H1 (cell line): ENCODE results near the gene MBLAC2. TPM values are rescaled to one million over a fixed set of nuclear protein-coding genes. Genes with fewer than 3 reads are reported as not detected.
A peak's percentile ranks its signal among the peaks of the same experiment; 100 is the strongest.

Experiments used
- CTCF ChIA-PET: fragments of 300-600 bp; sonication (Branson Sonifier 250); formaldehyde crosslinking; loops from one replicate; lab custom pipeline; 2021; ENCODE audit not compliant: partially characterized antibody; lab: Charles Lee
- POLR2A ChIA-PET: fragments of 300-600 bp; sonication (Branson Sonifier 250); formaldehyde crosslinking; loops from one replicate; lab custom pipeline; 2021; ENCODE audit warnings: inconsistent platforms; ENCODE audit not compliant: partially characterized antibody; lab: Charles Lee
- DNase-seq, 2 experiments: peaks; one replicate each; pipeline versions ENCODE4 v3.0.0 to v3.0.0-alpha.2; 2010 to 2022; ENCODE audit warnings: low spot score in 2 of 2, low read depth in 1 of 2, mixed read lengths in 1 of 2
- FAIRE-seq: peaks from 2 replicates; lab custom pipeline; 2011; peaks lifted over from hg19 to GRCh38; lab: Jason Lieb, UNC
- H2AFZ ChIP-seq: 2 replicates; pipeline ENCODE4 v1.8.1; 2012; ENCODE audit warnings: low read length, inconsistent platforms
- H2AK5ac ChIP-seq: 2 replicates; pipeline ENCODE4 v1.6.1; 2013; ENCODE audit warnings: low read depth, low read length
- H2BK120ac ChIP-seq: replicated peaks from 2 replicates; pipeline ENCODE3; 2013; ENCODE audit warnings: low read depth, low read length, inconsistent platforms
- H2BK12ac ChIP-seq: 2 replicates; pipeline ENCODE4 v1.6.1; 2013; ENCODE audit warnings: low read depth, low read length
- H2BK15ac ChIP-seq: 2 replicates; pipeline ENCODE4 v1.6.1; 2013; ENCODE audit warnings: low read length
- H2BK20ac ChIP-seq: 2 replicates; pipeline ENCODE4 v1.6.1; 2013; ENCODE audit warnings: low read length
- H2BK5ac ChIP-seq: 2 replicates; pipeline ENCODE4 v1.6.1; 2013; ENCODE audit warnings: low read depth, low read length
- H3K14ac ChIP-seq: 2 replicates; pipeline ENCODE4 v1.6.1; 2013; ENCODE audit warnings: inconsistent platforms; ENCODE audit not compliant: insufficient read length
- H3K18ac ChIP-seq: 2 replicates; pipeline ENCODE4 v1.6.1; 2013; ENCODE audit warnings: low read length; ENCODE audit errors: extremely low read depth
- H3K23ac ChIP-seq: 2 replicates; pipeline ENCODE4 v1.6.1; 2013; ENCODE audit warnings: inconsistent platforms; ENCODE audit not compliant: insufficient read length
- H3K23me2 ChIP-seq: 2 replicates; pipeline ENCODE4 v1.6.1; 2013; ENCODE audit warnings: low read depth, low read length
- H3K27ac ChIP-seq: 2 replicates; pipeline ENCODE4 v1.6.1; 2011; ENCODE audit warnings: low read depth, low read length, inconsistent platforms
- H3K27me3 ChIP-seq, 4 experiments: replicated peaks in 1 of 4; 1 replicate in 1 of 4; 2 replicates in 3 of 4; pipeline versions ENCODE4 v1.6.1 to v1.8.1; 2011 to 2013; ENCODE audit warnings: low read length in 3 of 4, mild to moderate bottlenecking in 3 of 4, inconsistent platforms in 2 of 4, mixed read lengths in 2 of 4, moderate library complexity in 1 of 4; ENCODE audit not compliant: control insufficient read depth in 3 of 4, insufficient read depth in 3 of 4; ENCODE audit errors: extremely low read depth in 1 of 4
- H3K36me3 ChIP-seq, 4 experiments: 2 replicates each; pipeline versions ENCODE4 v1.6.1 to v1.8.1; 2011 to 2013; ENCODE audit warnings: mild to moderate bottlenecking in 4 of 4, low read length in 3 of 4, moderate library complexity in 2 of 4, control low read depth in 1 of 4, inconsistent platforms in 1 of 4; ENCODE audit not compliant: insufficient read depth in 4 of 4, control insufficient read depth in 2 of 4
- H3K4ac ChIP-seq: replicated peaks from 2 replicates; pipeline ENCODE3; 2013; ENCODE audit warnings: low read length, low read depth, mixed read lengths, inconsistent platforms; ENCODE audit not compliant: insufficient read length
- H3K4me1 ChIP-seq, 4 experiments: replicated peaks in 1 of 4; 1 replicate in 1 of 4; 2 replicates in 3 of 4; pipeline versions ENCODE4 v1.6.1 to v1.8.1; 2011 to 2013; ENCODE audit warnings: low read length in 3 of 4, inconsistent platforms in 2 of 4, mixed read lengths in 1 of 4; ENCODE audit not compliant: insufficient read depth in 4 of 4, control insufficient read depth in 3 of 4
- H3K4me2 ChIP-seq, 2 experiments: 2 replicates each; pipeline versions ENCODE4 v1.6.1 to v1.8.1; 2011 to 2013; ENCODE audit warnings: low read depth in 2 of 2, low read length in 2 of 2, control low read depth in 1 of 2, inconsistent platforms in 1 of 2, mild to moderate bottlenecking in 1 of 2; ENCODE audit not compliant: insufficient read depth in 1 of 2
- H3K4me3 ChIP-seq, 4 experiments: fragments of 200-600, 300-600 bp in 1 of 4; sonication (generic), shearing (Covaris generic), sonication (Bioruptor Twin) in 1 of 4; 2 replicates each; pipeline versions ENCODE4 v1.5.1 to v1.8.1; 2011 to 2016; ENCODE audit warnings: low read length in 4 of 4, low read depth in 3 of 4, control low read depth in 2 of 4, inconsistent platforms in 2 of 4, mild to moderate bottlenecking in 2 of 4, mixed read lengths in 1 of 4, moderate library complexity in 1 of 4; ENCODE audit not compliant: insufficient read depth in 2 of 4; ENCODE audit errors: extremely low read depth in 1 of 4
- H3K56ac ChIP-seq: replicated peaks from 2 replicates; pipeline ENCODE3; 2013; ENCODE audit warnings: low read depth, mild to moderate bottlenecking, mixed read lengths, low read length, inconsistent platforms; ENCODE audit not compliant: insufficient read length
- H3K79me1 ChIP-seq: 2 replicates; pipeline ENCODE4 v1.6.1; 2013; ENCODE audit warnings: low read depth, low read length, control low read depth
- H3K79me2 ChIP-seq, 2 experiments: 2 replicates each; pipeline versions ENCODE4 v1.6.1 to v1.8.1; 2012 to 2013; ENCODE audit warnings: low read length in 2 of 2, mild to moderate bottlenecking in 2 of 2, inconsistent platforms in 1 of 2; ENCODE audit not compliant: insufficient read depth in 2 of 2, control insufficient read depth in 1 of 2
- H3K9ac ChIP-seq, 4 experiments: replicated peaks in 1 of 4; 1 replicate in 1 of 4; 2 replicates in 3 of 4; pipeline versions ENCODE4 v1.6.1 to v1.8.1; 2011 to 2013; ENCODE audit warnings: low read depth in 3 of 4, low read length in 3 of 4, control low read depth in 2 of 4, mild to moderate bottlenecking in 2 of 4, moderate library complexity in 2 of 4, inconsistent platforms in 1 of 4; ENCODE audit errors: extremely low read depth in 1 of 4
- H3K9me3 ChIP-seq, 2 experiments: 2 replicates each; pipeline versions ENCODE4 v1.6.1 to v1.8.1; 2012 to 2013; ENCODE audit warnings: mild to moderate bottlenecking in 2 of 2, moderate library complexity in 2 of 2, control low read depth in 1 of 2, inconsistent platforms in 1 of 2, low read depth in 1 of 2, low read length in 1 of 2, mixed read lengths in 1 of 2; ENCODE audit not compliant: insufficient read depth in 2 of 2
- H4K20me1 ChIP-seq, 2 experiments: replicated peaks in 1 of 2; 2 replicates each; pipeline versions ENCODE3 to v1.8.1; 2011 to 2013; ENCODE audit warnings: inconsistent platforms in 2 of 2, low read length in 2 of 2, mild to moderate bottlenecking in 1 of 2; ENCODE audit not compliant: insufficient read depth in 2 of 2, control insufficient read depth in 1 of 2
- H4K5ac ChIP-seq: 2 replicates; pipeline ENCODE4 v1.6.1; 2013; ENCODE audit warnings: low read length, low read depth, mixed read lengths, inconsistent platforms; ENCODE audit not compliant: insufficient read length
- H4K8ac ChIP-seq: 2 replicates; pipeline ENCODE4 v1.8.0; 2013; ENCODE audit warnings: mild to moderate bottlenecking, moderate library complexity, low read length, inconsistent platforms; ENCODE audit not compliant: insufficient read depth; ENCODE audit errors: extremely low read depth
- H4K91ac ChIP-seq: replicated peaks from 2 replicates; pipeline ENCODE3; 2013; ENCODE audit warnings: low read length, mixed read lengths, inconsistent platforms; ENCODE audit not compliant: insufficient read length
- BCL11A ChIP-seq, 2 experiments: IDR thresholded peaks; one replicate each; pipeline ENCODE4 v1.6.1; 2011; ENCODE audit warnings: low read depth in 2 of 2, low read length in 2 of 2, mild to moderate bottlenecking in 2 of 2
- CEBPB ChIP-seq: IDR thresholded peaks from 2 replicates; pipeline ENCODE4 v1.6.1; 2012; ENCODE audit warnings: low read depth, low read length
- CREB1 ChIP-seq: IDR thresholded peaks from 2 replicates; pipeline ENCODE4 v1.6.1; 2012; ENCODE audit warnings: inconsistent platforms
- FOSL1 ChIP-seq: IDR thresholded peaks from 2 replicates; pipeline ENCODE4 v1.6.1; 2011; ENCODE audit warnings: mild to moderate bottlenecking, low read depth, low read length, moderate library complexity; ENCODE audit not compliant: insufficient read depth
- GTF2F1 ChIP-seq: IDR thresholded peaks from 2 replicates; pipeline ENCODE4 v1.6.1; 2012; ENCODE audit warnings: low read depth, low read length, improper control_type of control experiment, borderline replicate concordance
- JUN ChIP-seq: IDR thresholded peaks from 2 replicates; pipeline ENCODE4 v1.6.1; 2011; ENCODE audit warnings: low read depth, mild to moderate bottlenecking, improper control_type of control experiment, low read length
- KDM5A ChIP-seq: fragments of 200-600 bp; IDR thresholded peaks from 2 replicates; pipeline ENCODE4 v1.7.1; 2012; ENCODE audit warnings: mild to moderate bottlenecking, low read length, inconsistent platforms, mixed read lengths
- NRF1 ChIP-seq: IDR thresholded peaks from 2 replicates; pipeline ENCODE4 v1.6.1; 2011; ENCODE audit warnings: mild to moderate bottlenecking, low read depth, low read length, improper control_type of control experiment
- POLR2A ChIP-seq, 2 experiments: IDR thresholded peaks; 1 replicate in 1 of 2; 2 replicates in 1 of 2; pipeline ENCODE4 v1.6.1; 2011; ENCODE audit warnings: low read depth in 2 of 2, low read length in 2 of 2, mild to moderate bottlenecking in 2 of 2; ENCODE audit errors: control extremely low read depth in 1 of 2
- POLR2AphosphoS5 ChIP-seq: IDR thresholded peaks from 2 replicates; pipeline ENCODE4 v1.6.1; 2011; ENCODE audit warnings: low read depth, low read length
- RBBP5 ChIP-seq: IDR thresholded peaks from 2 replicates; pipeline ENCODE4 v1.7.1; 2012; ENCODE audit warnings: low read depth, mild to moderate bottlenecking, inconsistent platforms, low read length, moderate library complexity, borderline replicate concordance
- SRF ChIP-seq: IDR thresholded peaks from 2 replicates; pipeline ENCODE4 v1.6.1; 2011; ENCODE audit warnings: mild to moderate bottlenecking, low read depth, low read length, moderate library complexity
- TCF12 ChIP-seq: IDR thresholded peaks from 2 replicates; pipeline ENCODE4 v1.6.1; 2011; ENCODE audit warnings: low read depth, mild to moderate bottlenecking, low read length
- USF2 ChIP-seq: IDR thresholded peaks from 2 replicates; pipeline ENCODE4 v1.6.1; 2011; ENCODE audit warnings: low read length, improper control_type of control experiment
- WGBS, 2 experiments: shearing (Covaris generic) in 1 of 2; methylation state at CpG; one replicate each; pipeline versions ENCODE4 v1.1.6 to v1.1.7; 2013 to 2015; ENCODE audit warnings: low lambda C conversion rate in 2 of 2, mixed read lengths in 2 of 2, inconsistent platforms in 1 of 2, low coverage in 1 of 2, missing lambda C conversion rate in 1 of 2; ENCODE audit not compliant: insufficient replicate concordance in 2 of 2, insufficient coverage in 1 of 2, insufficient read length in 1 of 2; ENCODE audit errors: extremely low coverage in 1 of 2, missing lambda C conversion rate in 1 of 2; 5-methylcytosine and 5-hydroxymethylcytosine counted together
- polyA plus RNA-seq, 7 experiments: library from polyadenylated mRNA; depleted of rRNA in 3 of 7; stranded (reverse) in 5 of 7; unstranded in 2 of 7; fragments of >200 nt in 5 of 7; fragments of 200-250 nt in 2 of 7; gene quantifications; 1 replicate in 5 of 7; 2 replicates in 1 of 7; 4 replicates in 1 of 7; pipeline versions ENCODE4 v1.2.1 to v1.2.3, GENCODE V29; 2011 to 2013; ENCODE audit warnings: missing spikeins in 2 of 7, mixed read lengths in 2 of 7
- total RNA-seq: library from RNA; stranded (reverse); fragmentation: NEBNext Ultra II Directional; extraction: Animal tissue kit (Norgen Biotek cat#: 25700); gene quantifications from 2 replicates; pipeline ENCODE4 v1.2.1, GENCODE V29; 2021

MBLAC2 gene
- total and polyA plus RNA-seq, 2 of the 8 experiments (the other 6 are each of a cell fraction or from before 2014, with no cell fraction given), result 2.8 to 6.7 TPM

GRCh38 chr5:90484540-90484939 is 10.0 kb upstream of the MBLAC2 start:
- Histone ChIP-seq H4K91ac (no peak overlapping the region), H2AK5ac (no peak overlapping the region), H3K27ac (no peak overlapping the region), H3K18ac (no peak overlapping the region), H2BK120ac (no peak overlapping the region), H3K36me3 (peaks cover 0 to 47% (median 22%) of the 10 kb centered on the region in 4 experiments; a peak in 6 of 8 replicates), H3K9ac (no peak overlapping the region), H4K8ac (no peak overlapping the region), H3K23me2 (no peaks in the 10 kb centered on the region), H2BK15ac (no peak overlapping the region), H3K4me2 (peak overlapping the region in 1 of 2 experiments; percentile 23; a peak in 2 of 4 replicates), H3K9me3 (no peaks in the 10 kb centered on the region), H3K27me3 (no peaks in the 10 kb centered on the region), H3K14ac (no peak overlapping the region), H3K79me1 (no peaks in the 10 kb centered on the region; the same call in 1 of the 2 replicates), H3K4me1 (peaks cover 2 to 9% (median 5%) of the 10 kb centered on the region in 4 experiments; a peak in 4 of 7 replicates), H2AFZ (no peak overlapping the region), H2BK5ac (no peak overlapping the region), H3K56ac (no peak overlapping the region), H3K23ac (no peak overlapping the region), H2BK12ac (no peak overlapping the region), H4K20me1 (peaks cover 0 to 6% of the 10 kb centered on the region in 2 experiments), H3K79me2 (peaks cover 0 to 73% of the 10 kb centered on the region in 2 experiments; a peak in 2 of 4 replicates), H3K4me3 (no peak overlapping the region), H4K5ac (no peak overlapping the region), H3K4ac (no peak overlapping the region), H2BK20ac (no peak overlapping the region)
- WGBS, 2 experiments, result 65% methylated on average over 3 of the region's 3 CpGs; no CpG with 5 or more reads in 1 of the 2 experiments
- CTCF ChIA-PET, result interaction anchor here (1.3 kb wide), 1 partner anchor 33 kb away, joined by 5 read pairs; no protein-coding TSS in a partner anchor
- POLR2A ChIA-PET, result interaction anchor here (0.7 to 1.3 kb wide), 6 partner anchors 8 to 90 kb away, joined by 3 to 4 read pairs (median 3); no protein-coding TSS in a partner anchor
- DNase-seq, result no peak
- peak; percentile 55 for FAIRE-seq
- no peak for TF ChIP-seq JUN
- TF ChIP-seq KDM5A, result no peak
- TF ChIP-seq POLR2A (IDR thresholded peaks at IDR 0.05; ENCODE audit: control extremely low read depth in 1 of 2, low read depth in 2 of 2, low read length in 2 of 2), result no peak
- no peak for TF ChIP-seq USF2
- TF ChIP-seq RBBP5, result no peak
- no peak for TF ChIP-seq POLR2AphosphoS5
- no peak for TF ChIP-seq GTF2F1
- TF ChIP-seq SRF, result no peak
- TF ChIP-seq CEBPB, result no peak
- TF ChIP-seq FOSL1, result no peak
- no peak for TF ChIP-seq TCF12
- no peak for TF ChIP-seq CREB1
- no peak for TF ChIP-seq NRF1
- TF ChIP-seq BCL11A (IDR thresholded peaks at IDR 0.05; ENCODE audit: low read depth in 2 of 2, low read length in 2 of 2), result no peak
